HL-60/S4 (cell line): Measurements from ENCODE around the gene USP31.

Experiments used
- in situ Hi-C: fragments of 300-500 bp; cut with MboI; formaldehyde crosslinking; loops from 2 replicates; pipeline ENCODE4 v1.14.3; 2022; ENCODE audit warnings: low sequenced_read_pairs

USP31 gene

DNA sequence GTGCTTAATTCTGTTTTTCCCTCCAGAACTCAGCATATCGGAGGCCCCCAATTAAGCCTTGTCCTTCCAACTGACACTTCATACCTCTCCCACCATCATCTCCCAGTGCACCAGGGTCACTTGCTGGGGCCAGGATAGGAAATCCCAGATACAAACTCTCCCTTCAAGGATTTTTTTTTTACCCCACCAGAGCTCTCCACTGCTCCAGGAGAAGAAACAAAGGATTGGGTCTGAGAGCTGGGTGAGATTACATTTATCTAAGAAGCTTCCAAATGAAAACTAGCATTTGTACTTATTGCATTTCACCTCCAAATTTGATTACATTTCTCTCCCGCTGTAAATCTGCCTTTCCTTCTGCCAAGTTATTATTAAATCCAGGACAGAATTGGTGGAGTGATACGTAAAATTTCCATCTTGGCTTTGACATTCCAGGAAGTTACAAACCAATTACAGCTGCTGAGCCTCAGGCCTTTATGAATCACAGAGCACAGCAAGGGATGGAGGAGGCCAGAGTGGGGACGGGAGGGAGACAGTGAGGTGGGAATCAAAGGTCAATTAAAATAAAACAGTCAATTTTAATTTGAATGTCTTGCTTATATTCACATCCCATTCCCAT, 123.5 kb downstream of the USP31 start:
- in situ Hi-C loops: no loop called here

DNA sequence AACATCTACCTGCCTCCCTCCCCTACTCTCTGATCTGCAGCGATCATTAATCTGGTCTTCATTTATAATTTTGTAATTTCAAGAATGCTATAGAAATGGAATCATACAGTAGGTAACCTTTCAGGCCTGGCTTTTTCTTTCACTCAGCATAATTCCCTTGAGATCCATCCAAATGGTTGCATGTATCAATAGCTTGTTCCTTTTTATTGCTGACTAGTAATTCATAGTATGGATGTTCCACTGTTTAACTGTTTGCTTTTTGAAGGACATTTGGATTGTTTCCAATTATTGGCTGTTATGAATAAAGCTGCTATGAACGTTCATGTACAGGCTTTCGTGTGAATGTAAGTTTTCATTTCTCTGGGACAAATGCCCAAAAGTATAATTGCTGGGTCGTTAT, 125.2 kb downstream of the USP31 start:
- in situ Hi-C loops: no loop called here

DNA sequence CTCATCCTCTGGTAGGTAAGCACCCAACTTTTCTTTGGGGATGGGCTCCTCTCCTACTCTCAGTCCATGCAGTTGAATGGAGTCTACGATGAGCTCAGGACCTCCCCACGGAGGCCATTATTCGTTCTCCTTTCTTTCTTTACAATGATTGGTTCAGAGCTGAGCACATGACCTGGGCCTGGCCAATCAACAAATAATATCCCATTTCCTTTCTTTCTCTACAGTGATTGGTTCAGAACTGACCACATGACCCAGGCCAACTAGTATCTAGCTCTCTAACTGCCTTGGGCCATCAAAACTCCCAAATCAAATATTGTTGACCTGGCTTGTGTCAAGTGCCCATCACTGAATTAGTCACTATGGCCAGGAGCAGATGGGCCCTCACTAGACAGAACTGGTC, 129.2 kb downstream of the USP31 start:
- in situ Hi-C loops: no loop called here

DNA sequence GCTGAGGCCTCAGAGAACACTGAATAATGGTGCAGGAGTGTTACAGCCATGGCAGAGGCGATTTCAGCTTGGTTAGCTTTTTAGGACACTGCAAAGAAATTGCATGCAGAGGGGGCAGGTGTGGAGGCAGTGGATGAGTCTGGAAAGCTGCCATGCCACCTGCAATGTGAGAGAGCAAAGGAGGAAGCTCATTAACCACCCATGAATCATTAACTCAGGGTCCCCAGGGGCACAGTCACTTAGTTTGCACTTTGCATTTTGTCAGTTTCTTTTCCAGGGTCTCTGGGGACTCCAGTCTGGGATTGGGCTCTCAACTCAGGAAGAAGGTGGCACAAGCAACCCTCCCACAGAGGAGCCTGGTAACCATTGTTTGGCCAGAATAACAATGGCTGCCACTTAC, 132.9 kb downstream of the USP31 start:
- in situ Hi-C loops: no loop called here

DNA sequence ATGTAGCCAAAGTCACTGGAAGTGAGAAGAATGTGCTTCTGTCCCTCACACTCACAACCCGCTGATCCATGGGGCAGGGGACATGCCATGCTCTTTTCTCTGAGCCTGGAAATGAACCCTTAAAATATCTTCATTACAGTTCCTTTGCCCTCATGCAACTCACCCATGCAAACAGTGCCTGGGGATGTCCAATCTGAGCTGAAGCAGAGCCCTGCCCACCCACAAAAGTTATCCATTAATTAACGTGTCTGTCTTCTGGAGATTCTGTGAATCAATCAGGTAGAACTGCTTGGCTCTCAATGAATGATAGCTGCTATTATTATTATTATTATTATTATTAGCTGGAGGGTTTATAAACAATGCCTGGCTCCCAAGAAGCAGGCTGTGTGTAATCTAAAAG, 133.7 kb downstream of the USP31 start:
- in situ Hi-C loops: no loop called here

DNA sequence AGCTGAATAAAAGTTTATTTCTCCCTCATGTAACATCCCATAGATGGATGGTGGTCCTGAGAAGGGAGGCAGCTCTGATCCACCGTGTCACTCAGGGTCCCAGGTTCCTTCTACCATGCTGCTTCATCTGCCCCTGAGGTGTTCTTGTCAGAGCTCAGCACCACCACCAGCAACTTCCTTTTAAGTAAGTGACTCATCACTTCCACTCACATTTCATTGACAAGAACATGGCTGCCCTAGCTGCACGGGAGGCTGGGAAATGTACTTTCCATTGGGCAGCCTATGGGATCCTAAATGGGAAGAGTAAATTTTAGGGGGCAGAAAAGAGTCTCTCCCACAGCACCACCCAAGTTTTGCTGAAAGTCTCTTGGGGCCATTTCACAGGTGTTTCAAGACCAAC, 134.7 kb downstream of the USP31 start:
- in situ Hi-C loops: no loop called here
